Stimulated activated naive CD4-positive, alpha-beta T cell (primary cell): Measurements from ENCODE around the gene ANKS6.

Experiments used
- DNase-seq, 6 experiments: peaks; one replicate each; lab custom pipeline; 2025; lab: John Stamatoyannopoulos, UW

Gene ANKS6

DNA sequence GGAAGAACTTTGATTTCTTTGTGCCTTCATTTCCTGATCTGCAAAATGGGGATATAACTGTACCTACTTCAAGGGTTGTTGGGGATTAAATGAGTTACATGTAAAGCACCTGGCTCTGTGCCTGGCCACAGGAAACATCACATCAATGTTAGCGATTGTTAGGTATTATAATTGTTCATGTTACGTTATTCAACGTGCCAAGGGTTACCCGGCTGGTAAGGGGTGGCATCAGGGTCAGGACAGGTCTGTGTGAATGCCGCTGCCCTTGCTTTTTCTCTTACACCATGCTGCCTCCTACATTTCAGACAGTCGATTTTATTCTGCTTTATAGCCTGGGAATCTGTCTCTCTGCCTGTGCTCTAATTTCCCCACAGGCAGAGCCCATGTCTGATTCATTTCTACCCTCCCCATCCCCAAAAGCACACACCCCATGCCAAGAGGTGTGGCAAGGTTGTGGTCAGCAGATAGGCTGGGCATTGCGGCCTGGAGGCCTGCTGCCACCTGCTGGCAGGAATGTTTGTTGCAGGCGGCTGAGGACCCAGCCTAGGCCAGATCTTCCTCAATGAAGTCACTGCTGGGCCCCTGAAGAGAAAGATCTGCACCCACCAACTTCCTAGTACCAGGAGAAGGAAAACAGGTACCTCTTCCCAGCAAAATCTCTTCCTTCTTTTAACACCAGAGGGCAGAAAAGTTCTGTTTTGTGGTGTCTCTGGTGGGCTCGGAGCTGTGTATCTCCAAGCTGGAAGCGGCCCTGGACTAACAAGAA lies 5.3 kb downstream of the ANKS6 start:
- DNase-seq = peak in 5 of 6 experiments; percentile 8 to 41 (median 33)

- DNase-seq = no peak
Observed at GRCh38 chr9:98790134-98790841, 6.1 kb downstream of the ANKS6 start.

- no peak for DNase-seq
Observed at GRCh38 chr9:98789483-98790133, 6.7 kb downstream of the ANKS6 start.

DNA sequence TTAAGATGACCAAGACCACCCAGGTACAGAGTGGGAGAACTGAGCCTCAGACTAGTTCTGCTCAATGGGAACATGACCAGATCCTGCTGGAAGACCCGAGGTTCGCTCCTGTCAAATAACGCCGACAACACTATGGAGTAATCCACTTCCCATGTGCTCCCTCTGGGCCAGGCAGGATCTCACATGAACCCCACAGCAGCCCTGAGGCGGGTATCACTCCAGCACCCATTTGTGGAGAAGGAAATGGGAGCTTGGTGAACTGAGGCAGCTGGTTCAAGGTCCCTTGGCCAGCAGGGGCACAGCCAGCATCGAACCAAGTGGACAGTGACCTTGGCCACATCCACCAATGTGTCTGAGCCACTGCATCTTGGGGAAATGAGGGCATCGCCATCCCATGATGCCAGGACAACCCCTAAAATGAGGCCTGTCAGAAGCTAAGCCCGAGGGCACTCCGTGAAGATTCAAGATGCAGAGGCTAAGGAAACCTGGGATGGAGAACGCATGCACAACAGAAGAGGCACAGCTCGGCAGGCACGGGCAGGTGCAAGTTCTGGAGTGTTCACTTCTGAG lies 8.5 kb downstream of the ANKS6 start:
- DNase-seq = no peak

GRCh38 chr9:98786750-98787510 lies 9.4 kb downstream of the ANKS6 start:
- DNase-seq = no peak

- DNase-seq = no peak
Observed at GRCh38 chr9:98784831-98785806, 11.2 kb downstream of the ANKS6 start.

DNA sequence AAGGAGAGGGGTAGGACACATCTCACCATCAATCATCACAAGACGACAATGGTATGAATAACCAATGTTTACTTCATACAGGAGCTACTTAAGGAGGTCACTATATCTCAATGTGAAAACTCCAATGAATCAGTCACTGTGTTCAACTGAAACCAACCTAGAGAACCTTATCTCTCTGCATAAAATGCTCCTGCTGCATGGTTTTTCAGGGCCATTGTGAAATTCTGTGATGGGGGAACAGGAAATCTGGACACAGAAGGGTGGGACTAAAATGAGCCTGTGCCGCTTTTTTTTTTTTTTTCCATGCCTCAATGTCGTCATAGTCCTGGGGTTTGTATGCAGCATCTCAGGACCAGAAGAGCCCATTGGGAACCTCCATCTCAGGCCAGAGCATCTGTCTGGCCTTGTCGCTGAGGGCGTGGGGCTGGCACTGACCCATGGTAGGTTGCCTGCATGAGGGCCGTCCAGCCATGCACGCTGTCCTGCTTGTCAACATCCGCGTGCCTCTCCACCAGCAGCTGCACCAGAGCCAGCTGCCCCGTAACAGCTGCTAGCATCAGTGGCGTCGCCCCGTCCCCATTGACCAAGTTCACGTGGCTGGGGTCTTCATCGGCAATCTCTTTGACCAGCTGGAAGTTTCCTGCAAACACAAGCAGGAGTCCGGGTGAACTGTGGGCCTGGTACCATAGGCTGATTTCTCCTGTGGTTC lies 12.7 kb downstream of the ANKS6 start:
- DNase-seq = no peak

DNA sequence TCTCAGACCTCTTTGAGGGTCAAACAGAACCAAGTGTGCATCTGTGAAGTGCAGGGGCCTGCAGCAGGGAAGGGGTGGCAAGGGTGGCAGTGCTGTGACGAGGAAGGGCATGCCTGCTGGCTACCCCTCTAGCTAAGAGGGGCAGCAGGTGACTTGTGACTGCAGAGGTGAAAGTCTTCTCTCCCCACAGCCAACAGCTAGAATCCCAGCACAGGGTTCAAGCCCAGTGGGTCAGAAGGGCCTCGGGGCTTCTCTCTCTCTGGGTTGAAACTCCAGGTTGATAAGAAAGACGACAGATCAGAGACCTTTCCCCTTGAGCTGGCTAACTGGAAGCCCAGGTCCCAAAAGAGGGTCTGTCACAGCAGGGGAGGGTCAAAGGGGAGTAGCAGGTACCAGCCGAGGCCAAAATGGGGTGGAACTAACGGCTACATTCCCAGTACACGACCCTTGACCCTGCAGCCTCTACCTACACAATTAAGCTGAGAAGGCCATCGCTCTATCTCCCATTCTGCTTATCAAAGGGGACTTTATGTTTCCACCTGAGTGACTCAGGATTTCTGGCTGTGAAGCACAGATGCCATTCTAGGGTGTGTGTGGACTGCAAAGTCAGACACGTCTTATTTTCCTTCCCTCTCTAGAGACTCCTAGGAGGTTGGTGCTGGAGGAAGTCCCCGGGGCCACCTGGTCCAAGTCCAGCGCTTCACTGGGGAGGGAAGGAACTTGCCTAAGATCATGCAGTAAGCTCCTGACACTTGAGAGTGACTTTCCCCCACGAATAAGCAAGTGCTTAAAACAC lies 14.6 kb downstream of the ANKS6 start:
- DNase-seq = no peak

- DNase-seq = no peak
Observed at GRCh38 chr9:98780059-98780749, 16.2 kb downstream of the ANKS6 start.

GRCh38 chr9:98778711-98779530 lies 17.4 kb downstream of the ANKS6 start:
- DNase-seq = no peak

DNA sequence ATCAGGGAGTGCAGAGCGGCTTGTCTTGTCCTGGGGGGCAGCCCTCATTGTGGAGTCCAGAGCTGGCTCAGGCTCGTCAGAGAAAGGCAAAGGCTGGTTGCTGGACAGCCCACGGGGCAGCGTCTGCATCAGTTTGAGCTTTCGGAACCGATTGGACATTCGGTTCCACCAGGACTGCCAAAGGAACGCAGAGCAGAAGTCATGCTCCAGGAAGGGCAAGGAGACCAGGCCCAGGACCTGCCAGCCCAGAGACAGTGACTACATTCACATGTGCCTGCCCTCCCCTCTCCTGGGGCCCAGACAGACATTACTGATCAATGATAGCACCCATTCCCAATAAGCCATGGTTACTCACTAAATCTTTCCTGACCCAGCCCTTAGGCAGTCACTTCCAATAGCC lies 18.1 kb downstream of the ANKS6 start:
- DNase-seq = no peak

DNA sequence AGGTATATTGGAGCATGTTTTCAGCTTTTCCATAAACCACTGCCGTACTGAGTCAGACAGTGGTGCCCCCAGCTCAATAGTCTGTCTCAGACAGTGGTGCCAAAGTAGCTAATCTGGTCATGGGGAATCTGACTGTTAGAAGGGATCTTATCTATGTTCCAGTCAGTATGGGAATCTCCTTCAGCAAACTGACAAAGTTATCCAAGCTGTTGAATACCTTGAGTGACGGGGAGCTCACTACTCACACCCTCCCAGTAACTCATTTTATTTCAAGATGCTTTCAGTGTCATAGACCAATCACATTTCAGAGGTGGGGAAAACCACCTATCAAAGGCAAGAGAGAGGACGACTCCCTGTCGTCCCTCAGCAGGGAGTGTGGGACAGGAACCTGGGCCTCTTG lies 18.7 kb downstream of the ANKS6 start:
- no peak for DNase-seq

- peak in 2 of 6 experiments; percentile 8 to 11 for DNase-seq
Observed at GRCh38 chr9:98775831-98776441, 20.4 kb downstream of the ANKS6 start.

- DNase-seq = peak in 1 of 6 experiments; percentile 5
Observed at GRCh38 chr9:98774746-98775145, 21.6 kb downstream of the ANKS6 start.

DNA sequence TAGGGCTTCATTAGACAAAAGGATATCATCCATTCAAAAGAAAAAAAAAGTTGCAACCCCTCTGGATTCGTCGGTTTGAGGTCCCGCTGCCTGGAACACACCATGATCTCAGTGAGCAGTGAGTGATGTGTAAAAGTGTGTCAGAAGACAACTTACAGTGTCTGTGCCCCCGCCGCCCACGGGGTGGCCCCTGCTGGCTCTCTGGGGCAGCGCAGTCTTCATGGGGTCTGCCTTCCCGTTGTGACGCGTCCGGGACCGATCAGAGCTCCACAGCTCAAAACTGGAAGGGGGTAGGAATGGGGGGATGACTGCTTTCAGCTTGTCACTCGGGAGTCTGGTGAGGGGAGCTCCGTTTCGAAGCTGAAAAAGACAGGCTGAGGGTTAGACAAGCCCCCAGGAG lies 22.6 kb downstream of the ANKS6 start:
- no peak for DNase-seq

DNA sequence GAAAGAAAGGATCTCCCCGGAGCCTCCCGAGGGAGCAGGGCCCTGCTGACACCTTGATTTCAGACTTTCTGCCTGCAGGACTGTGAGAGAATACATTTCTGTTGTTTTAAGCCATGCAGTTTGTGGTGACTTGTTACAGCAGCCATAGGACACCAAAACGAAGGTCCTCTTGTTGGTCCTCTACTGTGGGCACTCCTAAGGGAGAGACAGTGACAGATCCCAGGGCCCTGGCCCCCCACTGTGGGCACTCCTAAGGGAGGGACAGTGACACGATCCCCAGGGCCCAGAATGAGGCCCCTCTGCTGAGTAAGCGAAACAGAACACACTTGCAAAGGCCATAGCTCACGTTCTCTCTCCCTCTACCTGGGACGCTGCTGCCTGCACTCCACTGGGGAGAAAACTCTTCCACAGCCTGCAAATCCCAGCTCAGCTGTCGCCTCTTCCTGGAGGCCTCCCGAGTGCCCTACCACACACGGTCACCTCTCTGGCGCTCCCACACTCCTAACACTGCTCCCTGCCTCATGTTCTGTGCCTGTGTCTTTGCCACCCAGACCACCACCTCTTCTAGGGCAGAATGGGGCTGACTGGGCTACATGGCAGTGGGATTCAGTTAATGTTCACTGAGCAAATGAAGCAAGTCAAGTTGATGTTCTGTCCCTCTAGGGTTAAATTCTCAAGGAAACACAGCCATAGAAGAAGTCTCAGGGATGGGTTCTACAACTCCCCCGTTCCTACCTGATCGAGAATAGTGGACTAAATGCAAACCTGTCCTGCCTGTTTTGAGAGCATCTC lies 23.8 kb downstream of the ANKS6 start:
- DNase-seq = no peak
